ENCODE results near the gene TSPAN31.

GRCh38 chr12:57776247-57776587, 31.4 kb downstream of the TSPAN31 start:
- TF ChIP-seq GATA3 (IDR thresholded peaks at IDR 0.05; ENCODE audit: low read depth, low read length) (no peak), GATA2 (IDR thresholded peaks at IDR 0.05; ENCODE audit: low read depth, low read length) (no peak)
